ENCODE results near the gene CKMT1B.
"Not testable (repeated sequence)": the region's sequence is repeated elsewhere in the genome, so short reads cannot be mapped to it uniquely, and the experiment has no call there.

Gene CKMT1B

DNA sequence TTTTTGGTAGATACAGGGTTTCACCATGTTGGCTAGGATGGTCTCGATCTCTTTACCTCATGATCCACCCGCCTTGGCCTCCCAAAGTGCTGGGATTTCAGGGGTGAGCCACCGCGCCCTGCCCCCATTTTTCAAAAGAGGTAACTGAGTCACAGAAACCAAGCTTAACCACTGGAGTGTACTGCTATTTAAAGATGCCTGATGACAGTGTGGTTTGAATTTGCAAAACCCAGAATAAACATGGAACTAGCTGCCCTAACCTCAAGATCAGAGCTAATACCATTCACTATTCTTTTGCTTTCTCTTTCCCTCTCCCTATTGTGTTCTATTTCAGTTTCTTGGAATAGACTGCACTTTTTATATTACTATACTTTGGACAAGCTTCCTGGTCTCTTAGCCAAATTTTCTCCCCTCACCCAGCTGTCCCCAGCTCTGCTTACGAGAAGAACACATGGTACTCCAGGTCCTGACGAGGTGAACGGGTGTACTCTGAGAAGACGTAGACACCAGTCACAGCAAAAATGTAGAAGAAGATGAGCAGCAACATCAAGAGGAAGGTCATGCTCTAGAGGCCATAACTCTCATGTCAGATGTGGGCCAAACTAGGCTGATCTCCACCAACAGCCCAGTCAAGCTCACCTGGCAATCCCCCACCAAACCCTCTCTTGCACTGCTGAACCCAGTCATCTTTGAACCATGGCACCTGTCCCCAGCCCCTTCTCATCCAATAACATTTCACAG is 44.8 kb downstream of the CKMT1B start:
- not testable (repeated sequence) for DNase-seq (ENCODE audit: low spot score)
